ENCODE measurements around the gene VAMP2. TPM values are rescaled to one million over a fixed set of nuclear protein-coding genes. Genes with fewer than 3 reads are reported as not detected.

VAMP2 gene
- total and polyA plus RNA-seq, 9 of the 15 experiments (the other 6 are each of a cell fraction or from before 2014, with no cell fraction given) = 2.3 to 31.8 (median 6.0) TPM

- TF ChIP-seq CBX5 (IDR thresholded peaks at IDR 0.05; ENCODE audit: borderline replicate concordance, low read depth) (no peak), ZNF12 (CRISPR knock-in tag; IDR thresholded peaks at IDR 0.05) (no peak; the same call in 1 of the 2 replicates), MYC (IDR thresholded peaks at IDR 0.05; ENCODE audit: low read depth, low read length) (no peak), MYC (CRISPR knock-in tag; IDR thresholded peaks at IDR 0.05; ENCODE audit: borderline replicate concordance, low read depth) (no peak), ZNF79 (CRISPR knock-in tag; IDR thresholded peaks at IDR 0.05; ENCODE audit: low read depth) (no peak), FOXJ2 (tag; IDR thresholded peaks at IDR 0.05) (no peak; the same call in 1 of the 2 replicates), ETV5 (CRISPR knock-in tag; IDR thresholded peaks at IDR 0.05; ENCODE audit: low read depth) (peak; percentile 55), MTA2 (IDR thresholded peaks at IDR 0.05; ENCODE audit: low read depth) (peak; percentile 58), TAL1 (IDR thresholded peaks at IDR 0.05) (peak; percentile 71), GABPA (tag; conservative IDR thresholded peaks at IDR 0.05; ENCODE audit: low read depth) (peak; percentile 69), ZNF778 (CRISPR knock-in tag; IDR thresholded peaks at IDR 0.05) (no peak), ZNF431 (CRISPR knock-in tag; IDR thresholded peaks at IDR 0.05) (peak; percentile 78; the same call in 1 of the 2 replicates), SMAD3 (CRISPR knock-in tag; conservative IDR thresholded peaks at IDR 0.05) (peak; percentile 96), CUX1 (CRISPR knock-in tag; IDR thresholded peaks at IDR 0.05) (no peak), MEIS2 (IDR thresholded peaks at IDR 0.05; ENCODE audit: partially characterized antibody) (peak; percentile 75), HSF4 (CRISPR knock-in tag; IDR thresholded peaks at IDR 0.05; ENCODE audit: borderline replicate concordance) (no peak), ZNF584 (CRISPR knock-in tag; IDR thresholded peaks at IDR 0.05; ENCODE audit: low read depth) (peak; percentile 49; the same call in 1 of the 2 replicates), MECOM (CRISPR knock-in tag; IDR thresholded peaks at IDR 0.05) (0 out of 2 replicates have a peak, but pooled peaks have one; percentile 30), RBM22 (IDR thresholded peaks at IDR 0.05; ENCODE audit: low read depth, low read length, poor library complexity, severe bottlenecking) (peak; percentile 49)
- TF ChIP-seq, protein P1, sequence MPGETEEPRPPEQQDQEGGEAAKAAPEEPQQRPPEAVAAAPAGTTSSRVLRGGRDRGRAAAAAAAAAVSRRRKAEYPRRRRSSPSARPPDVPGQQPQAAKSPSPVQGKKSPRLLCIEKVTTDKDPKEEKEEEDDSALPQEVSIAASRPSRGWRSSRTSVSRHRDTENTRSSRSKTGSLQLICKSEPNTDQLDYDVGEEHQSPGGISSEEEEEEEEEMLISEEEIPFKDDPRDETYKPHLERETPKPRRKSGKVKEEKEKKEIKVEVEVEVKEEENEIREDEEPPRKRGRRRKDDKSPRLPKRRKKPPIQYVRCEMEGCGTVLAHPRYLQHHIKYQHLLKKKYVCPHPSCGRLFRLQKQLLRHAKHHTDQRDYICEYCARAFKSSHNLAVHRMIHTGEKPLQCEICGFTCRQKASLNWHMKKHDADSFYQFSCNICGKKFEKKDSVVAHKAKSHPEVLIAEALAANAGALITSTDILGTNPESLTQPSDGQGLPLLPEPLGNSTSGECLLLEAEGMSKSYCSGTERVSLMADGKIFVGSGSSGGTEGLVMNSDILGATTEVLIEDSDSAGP (CRISPR knock-in tag; IDR thresholded peaks at IDR 0.05) = 0 out of 2 replicates have a peak, but pooled peaks have one; percentile 18
- TF ChIP-seq, protein P2, sequence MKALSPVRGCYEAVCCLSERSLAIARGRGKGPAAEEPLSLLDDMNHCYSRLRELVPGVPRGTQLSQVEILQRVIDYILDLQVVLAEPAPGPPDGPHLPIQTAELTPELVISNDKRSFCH (CRISPR knock-in tag; IDR thresholded peaks at IDR 0.05) = no peak
- TF ChIP-seq, protein P2 (tag; IDR thresholded peaks at IDR 0.05) = peak; percentile 87
Measured at GRCh38 chr17:8173056-8173870, 10.5 kb upstream of the VAMP2 start (continued).
